HepG2 (cell line): Measurements from ENCODE around the gene ACER2. TPM values are rescaled to one million over a fixed set of nuclear protein-coding genes. Genes with fewer than 3 reads are reported as not detected.
A peak's percentile ranks its signal among the peaks of the same experiment; 100 is the strongest.

Experiments
- NFYB ChIP-seq: sonication (generic); formaldehyde crosslinking; IDR thresholded peaks from 2 replicates; pipeline ENCODE4 v1.4.0; 2020; ENCODE audit warnings: missing genetic modification reagents
- ZMYM4 ChIP-seq: sonication (generic); formaldehyde crosslinking; IDR thresholded peaks from 2 replicates; pipeline ENCODE4 v1.8.1; 2023; ENCODE audit warnings: mild to moderate bottlenecking, missing genetic modification reagents
- ZNF337 ChIP-seq: sonication (generic); formaldehyde crosslinking; IDR thresholded peaks from 2 replicates; pipeline ENCODE4 v1.5.1; 2020; ENCODE audit warnings: missing genetic modification reagents, low read depth, mild to moderate bottlenecking, borderline replicate concordance
- ZNF572 ChIP-seq: sonication (generic); formaldehyde crosslinking; IDR thresholded peaks from 2 replicates; pipeline ENCODE4 v1.5.1; 2020; ENCODE audit warnings: mild to moderate bottlenecking, missing genetic modification reagents
- ZNF709 ChIP-seq: sonication (generic); formaldehyde crosslinking; IDR thresholded peaks from 2 replicates; pipeline ENCODE4 v1.5.0; 2020; ENCODE audit warnings: mild to moderate bottlenecking, missing genetic modification reagents
- ZNF841 ChIP-seq: sonication (generic); formaldehyde crosslinking; IDR thresholded peaks from 2 replicates; pipeline ENCODE4 v1.8.1; 2023; ENCODE audit warnings: missing genetic modification reagents, borderline replicate concordance
- polyA plus RNA-seq, 8 experiments: library from polyadenylated mRNA; depleted of rRNA in 3 of 8; stranded (reverse) in 7 of 8; unstranded in 1 of 8; fragments of >200 nt; fragmentation: Illumina TruSeq in 4 of 8; extraction: Trizol in 4 of 8; gene quantifications; 2 replicates each; pipeline versions ENCODE4 v1.2.1 to v1.2.3, GENCODE V29; 2011 to 2016; ENCODE audit warnings: low read depth in 4 of 8, missing spikeins in 1 of 8, mixed read lengths in 1 of 8; ENCODE audit not compliant: insufficient read depth in 1 of 8
- total RNA-seq, 5 experiments: library from RNA; depleted of rRNA; stranded (reverse); fragments of >200 nt; fragmentation: Illumina TruSeq; extraction: Trizol; gene quantifications; 2 replicates each; pipeline ENCODE4 v1.2.3, GENCODE V29; 2016; ENCODE audit warnings: low read depth in 1 of 5
- TF ChIP-seq, protein P1 (sequence below): IDR thresholded peaks from 2 replicates; pipeline ENCODE4 v1.6.1; 2016; ENCODE audit warnings: low read depth
- TF ChIP-seq, protein P2 (sequence below): sonication (generic); formaldehyde crosslinking; IDR thresholded peaks from 2 replicates; pipeline ENCODE4 v1.4.0; 2020; ENCODE audit warnings: mild to moderate bottlenecking, missing genetic modification reagents
- TF ChIP-seq, protein P3 (sequence below): fragments of 450-650 bp; IDR thresholded peaks from 2 replicates; pipeline ENCODE4 v1.6.1; 2017
- TF ChIP-seq, protein P4 (sequence below): sonication (generic); formaldehyde crosslinking; IDR thresholded peaks from 2 replicates; pipeline ENCODE4 v1.5.0; 2020; ENCODE audit warnings: mild to moderate bottlenecking, missing genetic modification reagents, moderate library complexity
- TF ChIP-seq, protein P5 (sequence below): sonication (generic); formaldehyde crosslinking; IDR thresholded peaks from 2 replicates; pipeline ENCODE4 v1.4.0; 2020; ENCODE audit warnings: missing genetic modification reagents, mild to moderate bottlenecking, borderline replicate concordance

ACER2 gene
- total and polyA plus RNA-seq, 2 of the 13 experiments (the other 11 are each of a cell fraction or from before 2014, with no cell fraction given): 1.9 to 3.4 TPM

DNA sequence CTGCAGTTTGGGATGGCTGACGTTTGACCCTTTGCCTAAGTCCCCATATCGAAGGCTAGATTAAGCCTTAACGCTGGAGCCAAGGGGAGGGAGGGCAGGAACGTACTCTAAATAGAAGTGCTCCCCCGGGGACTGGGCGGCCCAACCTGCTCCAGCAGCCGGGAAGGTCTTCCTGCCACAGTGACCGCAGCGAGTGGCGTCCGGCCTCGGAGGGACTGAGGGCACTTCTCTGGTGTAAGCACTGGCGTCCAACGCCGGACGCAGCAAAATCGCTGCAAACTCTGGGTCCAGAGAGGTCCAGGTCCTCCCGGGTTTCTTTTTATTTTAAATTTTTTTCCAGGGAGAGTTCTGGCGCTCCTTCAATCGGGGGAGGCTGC is 505 bp upstream of the ACER2 start (continued):
- TF ChIP-seq, protein P1, sequence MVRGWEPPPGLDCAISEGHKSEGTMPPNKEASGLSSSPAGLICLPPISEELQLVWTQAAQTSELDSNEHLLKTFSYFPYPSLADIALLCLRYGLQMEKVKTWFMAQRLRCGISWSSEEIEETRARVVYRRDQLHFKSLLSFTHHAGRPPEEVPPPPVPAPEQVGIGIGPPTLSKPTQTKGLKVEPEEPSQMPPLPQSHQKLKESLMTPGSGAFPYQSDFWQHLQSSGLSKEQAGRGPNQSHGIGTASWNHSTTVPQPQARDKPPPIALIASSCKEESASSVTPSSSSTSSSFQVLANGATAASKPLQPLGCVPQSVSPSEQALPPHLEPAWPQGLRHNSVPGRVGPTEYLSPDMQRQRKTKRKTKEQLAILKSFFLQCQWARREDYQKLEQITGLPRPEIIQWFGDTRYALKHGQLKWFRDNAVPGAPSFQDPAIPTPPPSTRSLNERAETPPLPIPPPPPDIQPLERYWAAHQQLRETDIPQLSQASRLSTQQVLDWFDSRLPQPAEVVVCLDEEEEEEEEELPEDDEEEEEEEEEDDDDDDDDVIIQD (CRISPR knock-in tag): no peak
- TF ChIP-seq, protein P2, sequence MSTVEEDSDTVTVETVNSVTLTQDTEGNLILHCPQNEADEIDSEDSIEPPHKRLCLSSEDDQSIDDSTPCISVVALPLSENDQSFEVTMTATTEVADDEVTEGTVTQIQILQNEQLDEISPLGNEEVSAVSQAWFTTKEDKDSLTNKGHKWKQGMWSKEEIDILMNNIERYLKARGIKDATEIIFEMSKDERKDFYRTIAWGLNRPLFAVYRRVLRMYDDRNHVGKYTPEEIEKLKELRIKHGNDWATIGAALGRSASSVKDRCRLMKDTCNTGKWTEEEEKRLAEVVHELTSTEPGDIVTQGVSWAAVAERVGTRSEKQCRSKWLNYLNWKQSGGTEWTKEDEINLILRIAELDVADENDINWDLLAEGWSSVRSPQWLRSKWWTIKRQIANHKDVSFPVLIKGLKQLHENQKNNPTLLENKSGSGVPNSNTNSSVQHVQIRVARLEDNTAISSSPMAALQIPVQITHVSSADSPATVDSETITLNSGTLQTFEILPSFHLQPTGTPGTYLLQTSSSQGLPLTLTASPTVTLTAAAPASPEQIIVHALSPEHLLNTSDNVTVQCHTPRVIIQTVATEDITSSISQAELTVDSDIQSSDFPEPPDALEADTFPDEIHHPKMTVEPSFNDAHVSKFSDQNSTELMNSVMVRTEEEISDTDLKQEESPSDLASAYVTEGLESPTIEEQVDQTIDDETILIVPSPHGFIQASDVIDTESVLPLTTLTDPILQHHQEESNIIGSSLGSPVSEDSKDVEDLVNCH (CRISPR knock-in tag): 0 out of 2 replicates have a peak, but pooled peaks have one; percentile 29
- TF ChIP-seq ZNF572: 0 out of 2 replicates have a peak, but pooled peaks have one; percentile 74
- TF ChIP-seq, protein P3, sequence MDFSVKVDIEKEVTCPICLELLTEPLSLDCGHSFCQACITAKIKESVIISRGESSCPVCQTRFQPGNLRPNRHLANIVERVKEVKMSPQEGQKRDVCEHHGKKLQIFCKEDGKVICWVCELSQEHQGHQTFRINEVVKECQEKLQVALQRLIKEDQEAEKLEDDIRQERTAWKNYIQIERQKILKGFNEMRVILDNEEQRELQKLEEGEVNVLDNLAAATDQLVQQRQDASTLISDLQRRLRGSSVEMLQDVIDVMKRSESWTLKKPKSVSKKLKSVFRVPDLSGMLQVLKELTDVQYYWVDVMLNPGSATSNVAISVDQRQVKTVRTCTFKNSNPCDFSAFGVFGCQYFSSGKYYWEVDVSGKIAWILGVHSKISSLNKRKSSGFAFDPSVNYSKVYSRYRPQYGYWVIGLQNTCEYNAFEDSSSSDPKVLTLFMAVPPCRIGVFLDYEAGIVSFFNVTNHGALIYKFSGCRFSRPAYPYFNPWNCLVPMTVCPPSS: no peak
- TF ChIP-seq, protein P4, sequence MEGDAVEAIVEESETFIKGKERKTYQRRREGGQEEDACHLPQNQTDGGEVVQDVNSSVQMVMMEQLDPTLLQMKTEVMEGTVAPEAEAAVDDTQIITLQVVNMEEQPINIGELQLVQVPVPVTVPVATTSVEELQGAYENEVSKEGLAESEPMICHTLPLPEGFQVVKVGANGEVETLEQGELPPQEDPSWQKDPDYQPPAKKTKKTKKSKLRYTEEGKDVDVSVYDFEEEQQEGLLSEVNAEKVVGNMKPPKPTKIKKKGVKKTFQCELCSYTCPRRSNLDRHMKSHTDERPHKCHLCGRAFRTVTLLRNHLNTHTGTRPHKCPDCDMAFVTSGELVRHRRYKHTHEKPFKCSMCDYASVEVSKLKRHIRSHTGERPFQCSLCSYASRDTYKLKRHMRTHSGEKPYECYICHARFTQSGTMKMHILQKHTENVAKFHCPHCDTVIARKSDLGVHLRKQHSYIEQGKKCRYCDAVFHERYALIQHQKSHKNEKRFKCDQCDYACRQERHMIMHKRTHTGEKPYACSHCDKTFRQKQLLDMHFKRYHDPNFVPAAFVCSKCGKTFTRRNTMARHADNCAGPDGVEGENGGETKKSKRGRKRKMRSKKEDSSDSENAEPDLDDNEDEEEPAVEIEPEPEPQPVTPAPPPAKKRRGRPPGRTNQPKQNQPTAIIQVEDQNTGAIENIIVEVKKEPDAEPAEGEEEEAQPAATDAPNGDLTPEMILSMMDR: no peak
- 0 out of 2 replicates have a peak, but pooled peaks have one; percentile 33 for TF ChIP-seq ZNF709 (CRISPR knock-in tag)
- TF ChIP-seq ZNF337: 0 out of 2 replicates have a peak, but pooled peaks have one; percentile 33
- TF ChIP-seq ZNF841: no peak
- no peak for TF ChIP-seq ZMYM4 (CRISPR knock-in tag)
- TF ChIP-seq, protein P5, sequence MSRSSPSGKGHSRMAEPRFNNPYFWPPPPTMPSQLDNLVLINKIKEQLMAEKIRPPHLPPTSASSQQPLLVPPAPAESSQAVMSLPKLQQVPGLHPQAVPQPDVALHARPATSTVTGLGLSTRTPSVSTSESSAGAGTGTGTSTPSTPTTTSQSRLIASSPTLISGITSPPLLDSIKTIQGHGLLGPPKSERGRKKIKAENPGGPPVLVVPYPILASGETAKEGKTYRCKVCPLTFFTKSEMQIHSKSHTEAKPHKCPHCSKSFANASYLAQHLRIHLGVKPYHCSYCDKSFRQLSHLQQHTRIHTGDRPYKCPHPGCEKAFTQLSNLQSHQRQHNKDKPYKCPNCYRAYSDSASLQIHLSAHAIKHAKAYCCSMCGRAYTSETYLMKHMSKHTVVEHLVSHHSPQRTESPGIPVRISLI: peak; percentile 9; the same call in 1 of the 2 replicates
- no peak for TF ChIP-seq NFYB
